GM18498 (cell line): Measurements from ENCODE around the gene E4F1.

Source experiments
- ATAC-seq: cut with Tn5 transposase; IDR thresholded peaks from one replicate; pipeline ENCODE4 v1.9.1; 2021; ENCODE audit warnings: mild to moderate bottlenecking, moderate library complexity; ENCODE audit not compliant: unreplicated experiment

Gene E4F1

DNA sequence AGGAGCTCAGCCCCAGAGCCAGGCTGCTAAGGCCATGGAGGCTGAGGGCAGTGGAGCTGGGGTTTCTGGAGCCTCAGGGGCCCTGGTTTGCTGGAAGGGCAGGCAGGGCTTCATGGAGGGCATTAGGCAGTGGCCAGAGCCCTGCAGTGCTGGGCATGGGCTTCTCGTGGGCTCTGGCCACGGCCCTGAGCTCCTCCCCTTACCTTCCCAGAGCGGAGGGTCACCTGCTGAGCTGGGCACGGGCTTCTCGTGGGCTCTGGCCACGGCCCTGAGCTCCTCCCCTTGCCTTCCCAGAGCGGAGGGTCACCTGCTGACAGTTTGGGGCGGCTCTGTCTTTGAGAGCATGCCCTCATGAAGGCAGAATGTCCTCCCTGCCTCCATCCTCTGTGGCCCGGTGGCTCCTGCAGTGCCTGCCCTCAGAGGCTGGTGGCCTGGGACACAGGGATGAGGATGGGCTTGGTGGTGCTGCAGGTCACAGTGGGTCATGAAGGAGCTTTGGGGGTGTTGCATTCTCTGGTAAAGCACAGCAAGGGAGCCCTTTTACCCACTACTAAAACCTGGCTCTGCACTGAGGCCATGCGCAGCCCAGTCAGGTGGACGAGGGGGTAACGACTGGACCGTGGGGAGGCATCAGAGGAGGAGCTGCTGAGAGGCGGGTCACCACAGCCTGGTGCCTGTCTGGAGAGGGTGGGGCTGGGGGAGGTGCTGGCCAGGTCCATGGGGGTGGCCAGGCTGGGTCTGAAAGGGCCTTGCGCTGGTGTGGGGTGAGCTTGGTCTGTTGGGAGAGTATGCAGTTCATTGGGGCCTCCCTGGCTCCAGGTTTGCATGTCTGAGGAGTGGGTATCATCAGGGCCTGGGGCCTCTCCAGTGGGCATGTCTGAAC is 47.4 kb downstream of the E4F1 start:
- ATAC-seq: no peak

DNA sequence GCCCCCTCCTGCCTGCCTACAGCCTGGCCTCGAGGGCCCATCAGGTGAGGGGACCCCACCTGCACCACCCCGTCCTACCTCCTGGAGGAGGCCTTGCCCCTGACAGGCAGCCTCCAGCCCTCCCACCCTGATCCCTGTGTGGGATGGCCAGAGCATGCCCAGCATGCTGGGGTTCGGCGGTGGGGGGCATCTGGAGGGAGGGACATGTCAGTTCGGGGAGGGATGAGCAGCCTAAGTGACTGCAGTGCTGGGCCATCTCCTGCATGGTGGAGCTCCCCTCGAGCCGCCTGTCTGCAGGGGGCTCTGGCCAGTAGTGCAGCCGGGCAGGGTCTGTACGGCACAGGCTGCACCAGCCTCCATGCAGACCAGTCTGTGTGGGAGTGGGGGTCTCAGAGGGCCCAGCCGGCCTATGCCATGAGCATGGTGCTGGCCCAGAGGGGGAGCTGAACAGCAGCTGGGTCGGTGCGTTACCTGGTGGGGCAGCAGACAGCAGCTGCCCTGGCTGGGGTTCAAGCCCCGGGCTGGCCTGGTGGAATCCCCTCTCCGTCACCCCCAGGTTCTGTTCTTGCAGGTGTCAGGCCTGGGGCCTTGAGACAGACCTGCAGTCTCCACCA is 48.6 kb downstream of the E4F1 start:
- no peak for ATAC-seq

DNA sequence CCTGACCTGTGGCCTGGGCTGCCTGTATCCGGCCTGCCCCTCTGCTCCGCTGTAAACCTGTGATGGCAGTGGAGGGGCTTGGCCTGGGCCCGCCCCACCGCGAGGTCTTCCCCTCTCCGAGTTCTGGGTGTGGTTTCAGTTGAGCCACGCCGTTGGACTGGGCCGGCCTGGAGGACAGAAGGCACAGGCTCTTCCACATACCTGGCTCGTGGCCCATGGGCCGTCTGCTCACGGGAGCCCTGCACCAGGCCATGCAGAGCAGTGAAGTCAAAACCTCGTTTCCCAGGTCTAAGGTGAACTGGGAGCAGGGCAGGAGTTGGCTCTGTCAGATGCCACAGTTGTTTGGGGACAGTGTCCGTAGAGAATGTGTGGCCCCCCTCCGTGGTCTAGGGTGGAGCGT is 50.1 kb downstream of the E4F1 start:
- no peak for ATAC-seq

DNA sequence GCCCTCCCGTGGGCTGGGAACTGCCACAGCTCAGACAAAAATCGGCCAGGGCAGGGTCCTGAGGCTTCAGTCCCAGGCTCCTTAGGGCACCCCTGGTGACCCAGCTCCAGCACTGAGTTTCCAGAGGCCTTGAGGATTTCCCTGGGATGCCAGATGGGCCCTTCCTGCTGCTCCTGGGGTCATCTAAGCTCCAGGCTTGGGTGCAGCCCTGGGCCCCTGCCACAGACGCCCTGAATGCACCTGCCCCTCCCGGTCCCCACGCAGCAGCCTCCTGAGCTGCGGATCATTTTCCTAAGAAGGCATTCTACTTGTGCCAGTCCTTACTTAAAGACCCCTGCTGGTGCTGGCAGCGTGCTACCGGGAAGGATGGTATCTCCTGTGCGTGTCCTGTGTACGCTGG is 50.5 kb downstream of the E4F1 start:
- no peak for ATAC-seq

DNA sequence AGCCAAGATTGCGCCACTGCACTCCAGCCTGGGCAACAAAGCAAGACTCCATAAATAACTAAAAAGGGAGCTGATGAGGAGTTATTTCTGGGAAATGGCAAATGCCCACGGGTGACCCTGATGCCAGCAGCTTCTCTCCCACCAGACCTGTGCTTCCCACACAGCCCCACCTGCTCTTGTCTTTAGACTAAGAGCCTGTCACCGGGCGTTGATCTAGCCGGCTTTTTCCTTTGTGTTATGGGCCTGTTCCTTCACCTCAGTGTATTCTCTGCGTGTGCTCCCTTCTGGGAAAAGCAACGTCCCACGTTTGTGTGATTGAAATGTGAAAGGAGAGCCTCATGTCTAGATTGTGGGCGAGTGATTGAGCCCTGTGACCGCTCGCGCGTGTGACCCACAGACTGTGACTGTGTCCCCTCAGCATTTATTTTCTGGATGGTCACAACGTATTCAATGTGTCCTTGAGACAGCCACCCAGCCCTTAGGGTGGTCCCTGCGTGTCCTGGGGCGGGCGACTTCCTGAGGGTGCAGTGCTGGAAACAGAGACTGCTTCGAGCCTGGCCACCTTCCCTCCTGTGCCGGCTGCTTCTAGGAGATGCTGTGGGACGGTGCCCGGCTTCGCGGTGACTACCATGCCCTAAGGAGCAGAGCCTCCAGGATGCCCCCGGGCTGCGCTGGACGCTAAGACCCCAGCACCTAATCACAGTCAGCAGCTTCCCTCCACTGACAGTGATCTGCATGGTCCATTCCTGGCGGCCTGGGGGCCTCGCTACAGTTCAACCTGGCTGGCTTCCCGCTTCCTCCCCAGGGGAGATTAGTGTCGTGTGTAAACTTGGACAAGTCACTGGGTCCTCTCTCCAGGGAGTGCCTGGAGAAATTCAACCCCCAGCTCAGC is 52.3 kb downstream of the E4F1 start:
- no peak for ATAC-seq

DNA sequence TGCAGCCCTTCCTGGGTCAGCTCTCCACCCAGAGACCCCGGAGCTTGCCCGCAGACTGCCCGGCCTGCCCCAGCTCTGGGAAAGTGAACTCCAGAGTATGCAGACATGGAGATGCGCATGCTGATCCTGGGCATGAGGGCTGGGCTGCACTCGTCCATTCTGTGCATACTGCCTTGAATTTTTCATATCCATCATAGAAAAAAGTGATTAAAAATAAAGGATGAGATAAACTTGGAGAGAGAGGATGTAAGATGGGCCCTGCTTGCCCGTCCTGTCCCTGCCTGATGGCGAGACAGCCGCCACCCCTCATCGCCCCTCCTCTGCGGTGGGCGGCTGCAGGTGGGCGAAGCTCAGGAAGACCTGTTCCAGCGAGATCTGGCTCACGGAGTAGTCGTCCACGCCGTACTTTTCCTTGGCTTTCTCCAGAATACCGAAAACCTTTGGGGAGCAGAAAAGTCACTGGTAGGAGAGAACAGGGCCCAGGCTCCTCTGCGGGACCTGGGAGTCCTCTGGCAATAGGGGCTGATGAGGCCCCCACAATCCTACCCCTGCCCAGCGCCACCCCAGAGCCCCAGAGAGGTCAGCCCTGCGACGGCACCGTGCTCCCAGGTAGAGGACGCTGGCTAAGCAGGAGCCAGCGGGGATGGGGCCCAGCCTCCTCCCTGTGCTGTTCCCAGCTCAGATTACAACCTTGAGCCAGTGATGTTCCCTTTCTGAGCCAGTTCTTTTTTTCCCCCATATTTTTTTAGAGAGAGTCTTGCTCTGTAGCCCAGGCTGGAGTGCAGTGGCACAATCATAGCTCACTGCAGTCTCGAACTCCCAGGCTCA is 53.2 kb downstream of the E4F1 start:
- no peak for ATAC-seq

DNA sequence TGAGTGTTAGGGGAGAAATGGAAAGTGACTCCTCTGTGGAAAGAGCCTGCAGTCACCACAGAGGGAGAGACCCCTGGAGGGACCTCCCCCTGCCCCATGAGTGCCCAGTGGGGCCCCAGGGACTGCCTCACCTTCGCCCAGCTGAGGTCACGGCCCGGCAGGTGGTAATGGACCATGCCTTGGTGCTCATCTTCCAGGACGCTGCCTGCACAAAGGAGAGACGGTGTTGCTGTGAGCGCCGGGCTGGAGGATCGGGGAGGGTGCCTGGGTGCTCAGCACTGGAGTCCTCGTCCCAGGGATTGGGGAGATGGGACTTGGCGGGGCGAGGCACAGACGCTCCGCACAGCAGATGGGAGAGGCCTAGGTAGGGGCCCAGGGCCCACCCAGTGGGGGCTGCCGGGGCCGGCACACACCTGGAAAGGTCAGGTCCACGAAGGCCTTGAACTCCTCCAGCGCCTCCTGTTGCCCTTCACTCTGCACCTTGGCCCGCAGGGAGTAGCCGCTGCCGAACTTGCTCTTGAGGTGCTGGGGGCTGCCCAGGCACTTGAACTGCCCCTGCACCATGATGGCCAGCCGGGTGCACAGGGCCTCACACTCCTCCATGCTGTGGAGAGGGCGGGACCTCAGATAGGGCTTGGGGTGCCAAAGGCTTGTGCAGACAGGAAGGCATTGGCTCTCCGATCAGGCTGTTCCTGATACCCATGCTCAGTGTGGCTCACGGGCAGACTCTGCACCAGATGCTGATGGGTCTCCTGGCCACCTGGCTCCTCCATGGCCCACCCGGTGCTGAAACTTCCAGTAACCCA is 54.3 kb downstream of the E4F1 start:
- no peak for ATAC-seq

DNA sequence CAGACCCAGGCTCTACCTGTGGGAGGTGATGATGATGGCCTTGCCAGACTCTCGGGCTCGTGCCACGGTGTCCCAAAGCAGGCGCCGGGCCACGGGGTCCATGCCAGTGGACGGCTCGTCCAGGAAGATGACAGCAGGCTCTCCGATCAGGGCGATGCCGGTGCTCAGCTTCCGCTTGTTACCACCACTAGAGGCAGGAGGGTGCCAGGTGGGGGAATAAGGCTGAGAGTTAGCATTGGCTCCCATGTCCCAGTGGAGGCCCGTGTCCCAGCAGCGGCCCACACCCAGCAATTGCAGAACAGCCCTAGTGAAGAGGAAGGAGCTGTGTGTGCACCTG is 54.8 kb downstream of the E4F1 start:
- no peak for ATAC-seq

DNA sequence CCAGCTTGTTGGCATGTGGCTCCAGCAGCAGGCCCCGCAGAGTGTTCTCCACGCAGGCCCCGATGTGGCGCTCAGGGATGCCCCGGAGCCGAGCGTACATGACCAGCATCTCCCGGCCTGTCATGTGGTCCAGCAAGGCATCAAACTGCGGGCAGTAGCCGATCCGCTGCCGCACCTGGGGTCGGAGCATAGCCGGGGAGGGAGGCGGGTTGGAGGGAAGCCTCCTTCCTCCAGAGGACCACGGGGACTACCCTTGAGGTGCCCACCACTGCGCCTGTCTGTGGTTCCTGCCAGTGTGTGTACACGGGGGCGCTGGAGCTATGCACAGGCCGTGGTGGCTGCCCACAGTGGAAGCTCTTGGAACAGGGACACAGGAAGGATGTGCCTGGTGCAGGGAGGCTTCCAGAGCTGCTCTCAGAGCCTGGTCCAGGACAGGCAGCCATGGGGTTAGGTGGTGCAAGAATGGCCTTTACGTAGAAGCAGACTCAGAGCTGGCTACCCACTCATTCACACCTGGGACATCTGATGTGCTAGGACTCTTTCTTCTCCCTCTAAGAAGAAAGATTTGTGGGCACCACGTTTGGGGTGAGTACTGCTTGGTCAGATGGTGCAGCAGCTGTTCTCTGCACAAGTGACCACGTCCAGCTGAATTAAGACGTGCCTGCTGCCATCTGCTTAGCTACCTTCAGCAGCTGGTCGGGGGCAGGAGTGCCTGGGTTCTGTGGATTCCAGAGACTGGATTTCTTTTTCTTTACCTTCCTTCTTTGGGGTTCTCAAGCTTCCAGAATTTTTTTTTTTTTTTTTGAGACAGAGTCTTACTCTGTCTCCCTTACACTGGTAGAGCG is 55.8 kb downstream of the E4F1 start:
- ATAC-seq: no peak

DNA sequence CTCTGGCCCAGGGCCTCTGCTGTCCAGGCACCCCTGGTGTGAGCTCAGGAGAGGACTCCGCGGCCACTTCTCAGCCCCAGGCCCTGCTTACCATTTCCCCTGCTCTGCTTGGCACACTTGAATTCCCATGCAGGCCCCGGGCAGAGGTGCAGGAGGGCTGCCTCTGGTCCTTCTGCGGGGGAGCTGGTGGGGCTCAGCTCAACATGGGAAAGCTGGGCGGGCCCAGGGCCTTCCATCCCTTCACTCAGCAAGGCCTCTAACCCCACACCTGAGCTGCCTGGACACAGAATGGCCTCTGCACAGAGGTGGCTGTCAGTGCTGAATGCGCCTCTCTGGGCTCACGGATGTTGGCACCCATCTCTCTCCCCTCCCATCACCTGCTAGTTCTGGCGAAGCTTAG is 57.1 kb downstream of the E4F1 start:
- ATAC-seq: no peak

DNA sequence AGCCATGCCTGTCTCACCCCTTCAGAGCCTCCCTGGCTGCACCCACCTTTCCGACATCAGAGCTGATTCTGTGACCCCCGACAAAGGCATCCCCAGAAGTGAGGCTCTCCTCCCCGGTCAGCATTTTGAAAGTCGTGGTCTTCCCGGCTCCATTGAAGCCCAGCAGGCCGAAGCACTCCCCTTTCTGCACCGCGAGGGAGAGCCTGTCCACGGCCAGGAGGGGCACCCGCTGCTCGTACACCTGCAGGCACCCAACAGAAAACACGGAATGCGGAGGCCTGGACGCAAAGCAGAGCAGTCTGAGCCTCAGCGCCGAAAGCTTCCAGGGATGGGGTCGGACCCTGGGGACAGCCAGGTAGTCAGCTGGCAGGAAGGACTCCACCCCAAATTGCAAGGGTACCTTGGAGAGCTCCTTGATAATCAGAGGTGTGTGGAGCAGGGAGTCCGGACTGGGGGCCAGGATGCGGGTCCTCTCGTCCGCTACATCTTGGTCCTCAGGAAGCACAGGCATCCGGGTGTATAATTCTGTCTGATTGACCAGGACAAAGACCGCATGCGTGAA is 57.7 kb downstream of the E4F1 start:
- no peak for ATAC-seq

DNA sequence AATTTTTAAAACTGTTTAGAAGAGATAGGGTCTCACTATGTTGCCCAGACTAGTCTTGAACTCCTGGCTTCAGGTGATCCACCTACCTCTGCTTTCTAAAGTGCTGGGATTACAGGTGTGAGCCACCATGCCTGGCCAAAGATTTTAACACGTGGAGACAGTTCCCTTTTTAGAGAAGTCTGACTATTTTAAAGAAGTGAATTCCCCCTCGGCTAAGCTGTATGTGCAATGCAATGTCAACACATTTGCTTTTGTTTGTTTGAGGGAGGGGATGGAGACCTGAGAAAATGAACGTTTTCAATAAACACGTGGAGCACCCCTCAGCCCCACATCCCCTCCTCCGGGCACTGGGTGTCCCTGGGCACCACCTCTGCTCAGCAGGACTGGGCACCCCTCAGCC is 58.9 kb downstream of the E4F1 start:
- no peak for ATAC-seq

DNA sequence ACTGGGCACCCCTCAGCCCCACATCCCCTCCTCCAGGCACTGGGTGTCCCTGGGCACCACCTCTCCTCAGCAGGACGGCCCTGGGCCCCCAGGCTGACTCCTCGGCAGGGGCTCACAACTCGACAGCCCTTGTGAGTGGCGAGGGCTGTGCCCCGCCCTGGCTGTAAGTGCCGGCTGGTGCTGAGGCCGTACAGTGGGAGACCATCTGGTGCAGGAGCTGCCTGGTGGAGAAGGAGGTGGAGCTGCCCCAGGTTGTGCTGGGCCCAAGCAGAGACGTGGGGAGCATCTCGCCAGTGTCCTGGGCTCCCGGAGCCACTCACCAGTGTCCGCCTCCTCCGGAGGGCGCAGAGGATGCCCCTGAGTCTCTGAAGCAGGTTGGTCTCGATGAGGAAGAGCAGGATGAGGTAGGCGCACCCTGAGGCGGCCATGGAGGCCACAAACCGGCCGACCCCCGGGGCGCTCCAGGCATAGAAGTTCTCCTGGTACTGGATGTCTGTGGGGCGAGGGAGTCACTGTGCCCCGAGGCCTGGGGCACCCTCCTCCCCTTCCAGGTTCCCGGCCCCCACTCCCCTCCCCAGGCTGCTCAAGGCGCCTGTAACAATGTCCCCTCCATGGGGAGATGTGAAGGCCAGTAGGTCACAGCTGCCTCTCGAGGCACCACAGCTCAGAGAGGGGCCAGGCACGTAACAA is 59.6 kb downstream of the E4F1 start:
- no peak for ATAC-seq

DNA sequence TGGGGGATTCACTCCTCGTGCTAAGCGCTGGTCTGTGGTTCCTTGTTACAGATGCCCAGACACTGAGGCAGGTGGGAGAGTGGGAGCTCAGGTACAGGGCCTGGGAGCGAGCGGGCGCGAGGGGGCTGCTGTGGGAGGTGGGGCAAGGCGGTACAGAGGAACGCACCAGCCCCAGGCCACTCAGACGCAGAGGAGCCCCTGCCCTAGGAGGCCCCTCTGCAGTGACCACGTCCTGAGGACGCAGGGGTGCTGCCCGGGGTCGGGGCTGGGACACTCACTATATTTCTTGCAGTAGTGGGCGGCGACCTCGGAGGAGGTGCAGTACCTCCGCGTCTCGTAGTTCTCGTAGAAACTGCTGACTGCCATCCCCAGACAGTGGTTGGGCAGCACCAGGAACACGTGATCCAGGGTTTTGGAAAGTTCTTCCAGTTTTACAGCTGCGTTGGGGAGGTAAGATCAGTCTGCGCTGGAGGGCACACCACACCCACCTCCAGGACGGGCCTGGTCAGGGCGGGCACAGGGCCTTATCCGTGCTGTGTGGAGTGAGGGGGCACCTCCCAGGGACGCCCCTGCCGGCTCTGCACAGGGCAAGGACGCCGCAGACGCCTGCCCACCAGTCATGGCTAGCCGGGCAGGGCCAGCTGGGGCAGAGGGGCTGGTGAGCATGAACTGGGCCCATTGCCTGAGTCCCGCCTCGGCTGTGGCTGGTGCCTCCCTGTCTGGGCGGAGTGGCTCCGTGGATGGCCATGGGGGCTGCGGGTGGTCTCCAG is 60.8 kb downstream of the E4F1 start:
- ATAC-seq: no peak

DNA sequence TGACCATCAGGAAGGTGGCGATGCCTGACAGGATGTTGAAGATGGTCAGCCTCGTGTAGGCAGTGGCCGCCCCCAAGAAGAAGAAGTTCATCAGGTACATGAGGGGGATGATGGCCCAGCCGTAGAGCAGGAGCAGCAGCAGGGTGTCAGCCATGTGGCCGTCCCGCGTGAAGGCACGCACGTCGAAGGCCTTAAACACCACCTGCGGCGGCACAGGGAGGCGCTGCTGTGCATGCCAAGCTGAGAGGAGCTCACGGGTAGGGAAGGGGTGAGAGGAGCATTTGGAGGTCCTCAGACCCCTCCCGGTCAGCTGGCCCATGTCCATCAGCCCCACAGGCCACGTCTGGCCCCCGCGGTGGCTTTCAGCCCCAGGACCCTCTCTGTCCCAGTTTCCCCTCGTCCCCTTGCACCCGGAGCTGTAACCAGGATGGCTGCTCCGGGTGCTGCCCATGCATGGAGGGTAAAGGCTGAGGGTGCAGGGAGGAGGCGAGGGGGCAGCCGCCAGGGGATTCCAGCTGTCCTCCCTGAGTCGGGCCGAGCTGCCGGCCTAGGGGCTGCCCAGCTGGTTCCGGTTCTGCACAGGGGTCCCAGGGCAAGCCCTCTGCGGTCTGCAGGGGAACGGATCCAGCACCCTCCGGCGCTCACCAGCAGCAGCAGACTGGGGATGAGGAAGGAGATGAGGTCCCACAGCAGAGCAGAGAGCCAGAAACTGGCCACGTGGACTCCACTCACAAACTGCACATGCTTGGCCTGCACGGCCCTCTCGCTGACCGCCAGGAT is 61.6 kb downstream of the E4F1 start:
- no peak for ATAC-seq
